Hepatocyte (in vitro differentiated cells): ENCODE data around the gene IL24. TPM values are rescaled to one million over a fixed set of nuclear protein-coding genes. Genes with fewer than 3 reads are reported as not detected.

Experiments used
- DNase-seq: peaks from one replicate; pipeline ENCODE4 v3.0.0-alpha.2; 2016; ENCODE audit warnings: low spot score
- H2AFZ ChIP-seq: fragments of 200-600 bp; sonication (generic); 2 replicates; pipeline ENCODE4 v1.6.0; 2016; ENCODE audit warnings: antibody characterized with exemption, mild to moderate bottlenecking
- H3K27ac ChIP-seq: fragments of 200-600 bp; sonication (generic); 2 replicates; pipeline ENCODE4 v1.5.1; 2016; ENCODE audit warnings: mild to moderate bottlenecking
- H3K27me3 ChIP-seq: fragments of 200-600 bp; sonication (generic); 2 replicates; pipeline ENCODE4 v1.6.1; 2016
- H3K36me3 ChIP-seq: fragments of 200-600 bp; sonication (generic); replicated peaks from 2 replicates; pipeline ENCODE4 v1.5.1; 2016; ENCODE audit warnings: low read depth; ENCODE audit not compliant: insufficient read depth
- H3K4me1 ChIP-seq: fragments of 200-600 bp; sonication (generic); 2 replicates; pipeline ENCODE4 v1.5.1; 2016; ENCODE audit warnings: mild to moderate bottlenecking, moderate library complexity; ENCODE audit not compliant: insufficient read depth
- H3K4me2 ChIP-seq: fragments of 200-600 bp; sonication (generic); 2 replicates; pipeline ENCODE4 v1.6.0; 2016
- H3K4me3 ChIP-seq: fragments of 200-600 bp; sonication (generic); 2 replicates; pipeline ENCODE4 v1.5.1; 2016; ENCODE audit warnings: mild to moderate bottlenecking
- H3K79me2 ChIP-seq: fragments of 200-600 bp; sonication (generic); 2 replicates; pipeline ENCODE4 v1.6.0; 2017; ENCODE audit warnings: mild to moderate bottlenecking
- H3K9me2 ChIP-seq: fragments of 200-600 bp; sonication (generic); replicated peaks from 2 replicates; pipeline ENCODE4 v1.6.0; 2017; ENCODE audit warnings: mild to moderate bottlenecking; ENCODE audit not compliant: insufficient read depth
- H3K9me3 ChIP-seq: fragments of 200-600 bp; sonication (generic); 2 replicates; pipeline ENCODE4 v1.5.1; 2016; ENCODE audit warnings: low read depth, mild to moderate bottlenecking
- H4K20me1 ChIP-seq: fragments of 200-600 bp; sonication (generic); 2 replicates; pipeline ENCODE4 v1.6.0; 2016; ENCODE audit warnings: mild to moderate bottlenecking; ENCODE audit not compliant: insufficient read depth, poor library complexity, severe bottlenecking
- EZH2 ChIP-seq: fragments of 200-600 bp; sonication (generic); IDR thresholded peaks from 2 replicates; pipeline ENCODE4 v1.6.1; 2016; ENCODE audit warnings: antibody characterized with exemption, mild to moderate bottlenecking, borderline replicate concordance
- EZH2phosphoT487 ChIP-seq: fragments of 200-600 bp; sonication (generic); IDR thresholded peaks from one replicate; pipeline ENCODE4 v1.6.1; 2018; ENCODE audit warnings: antibody characterized with exemption, mild to moderate bottlenecking, low read depth, moderate library complexity; ENCODE audit not compliant: unreplicated experiment, severe bottlenecking
- WGBS: methylation state at CpG from one replicate; pipeline ENCODE4 v1.1.6; 2016; ENCODE audit warnings: low lambda C conversion rate; ENCODE audit errors: missing lambda C conversion rate; 5-methylcytosine and 5-hydroxymethylcytosine counted together
- polyA plus RNA-seq: library from polyadenylated mRNA; unstranded; fragments of >200 nt; fragmentation: Nextera tagmentation; extraction: Ambion mirVana; gene quantifications from 2 replicates; pipeline ENCODE4 v1.2.1, GENCODE V29; 2016
- total RNA-seq: library from RNA; depleted of rRNA; stranded (reverse); fragments of >200 nt; gene quantifications from 2 replicates; pipeline ENCODE4 v1.2.3, GENCODE V29; 2014
- TF ChIP-seq, protein P1 (sequence below): fragments of 200-600 bp; sonication (generic); IDR thresholded peaks from 2 replicates; pipeline ENCODE4 v1.5.1; 2016; ENCODE audit warnings: antibody characterized with exemption, mild to moderate bottlenecking; ENCODE audit not compliant: poor library complexity

IL24 gene
- total and polyA plus RNA-seq, 2 experiments from 2014 or later = not detected

DNA sequence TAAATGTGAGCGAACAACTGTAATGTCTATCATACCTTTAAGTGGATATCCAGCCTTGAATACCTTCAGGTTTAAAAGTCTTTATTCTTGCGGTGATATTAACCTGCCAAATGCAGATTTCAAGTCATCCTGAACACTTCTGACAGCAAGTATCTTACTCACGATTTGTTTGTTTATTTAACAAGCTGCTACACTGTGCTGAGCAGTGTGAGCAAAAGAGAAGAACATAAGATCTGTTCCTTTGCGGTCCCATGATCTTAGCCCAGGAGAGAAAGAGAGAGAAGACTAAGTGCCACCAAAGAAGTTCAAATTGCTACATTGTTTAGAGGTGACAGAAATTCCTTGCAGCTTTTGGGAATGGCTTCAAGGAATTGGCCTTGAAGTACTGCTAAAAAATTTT lies 9.5 kb upstream of the IL24 start:
- H3K9me2 ChIP-seq = no peaks in the 10 kb centered on the region
- H3K79me2 ChIP-seq = no peaks in the 10 kb centered on the region
- TF ChIP-seq EZH2phosphoT487 (no peak), EZH2 (no peak)
- no peaks in the 10 kb centered on the region for H3K36me3 ChIP-seq
- no peaks in the 10 kb centered on the region for H4K20me1 ChIP-seq
- no peak overlapping the region for H2AFZ ChIP-seq
- no peak overlapping the region for H3K4me3 ChIP-seq
- peaks cover 3% of the 10 kb centered on the region for H3K4me1 ChIP-seq
- whole genome bisulfite sequencing = 68% methylated on average over 4 of the region's 4 CpGs
- H3K4me2 ChIP-seq = no peak overlapping the region
- no peaks in the 10 kb centered on the region for H3K9me3 ChIP-seq
- peaks cover 16% of the 10 kb centered on the region for H3K27me3 ChIP-seq
- no peak for DNase-seq
- no peak overlapping the region for H3K27ac ChIP-seq

DNA sequence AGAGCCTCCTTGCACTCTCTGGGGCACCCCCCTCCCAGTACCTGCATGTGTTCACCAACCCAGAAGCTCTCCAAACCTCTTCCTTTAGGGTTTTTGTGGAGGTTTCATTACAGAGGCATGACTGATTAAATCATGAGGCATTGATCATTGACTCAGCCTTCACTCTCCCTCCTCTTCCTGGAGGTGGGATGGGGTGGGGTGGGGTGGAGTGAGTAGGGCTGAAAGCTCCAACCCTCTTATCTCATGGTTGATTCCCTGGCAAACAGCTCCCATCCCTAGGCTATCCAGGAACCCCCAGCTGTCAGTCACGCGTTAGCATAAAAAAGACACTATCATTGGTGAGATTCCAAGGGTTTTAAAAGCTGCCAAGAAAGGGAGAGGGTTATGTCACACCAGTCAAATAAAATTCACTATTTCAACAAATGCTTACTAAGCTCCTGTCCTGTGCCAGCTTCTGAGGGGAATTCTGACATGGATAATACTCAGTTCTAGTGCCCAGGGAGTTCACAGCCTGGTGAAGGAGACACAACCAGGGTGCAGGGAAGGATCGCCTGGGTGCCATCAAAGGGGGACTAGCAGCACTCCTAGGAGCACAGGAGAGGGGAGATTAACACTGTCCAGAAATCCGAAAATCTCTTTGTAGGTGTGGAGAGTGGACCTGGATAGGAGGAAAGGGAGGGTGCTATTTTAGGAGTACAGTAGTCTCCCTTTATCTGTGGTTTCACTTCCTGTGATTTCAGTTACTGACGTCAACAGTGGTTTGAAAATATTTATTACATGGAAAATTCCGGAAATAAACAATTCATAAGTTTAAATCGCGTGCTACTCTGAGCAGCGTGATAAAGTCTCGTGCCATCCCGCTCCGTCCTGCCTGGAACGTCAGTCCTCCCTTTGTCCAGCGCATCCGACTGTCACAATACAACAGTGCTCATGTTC lies 6.8 kb upstream of the IL24 start:
- TF ChIP-seq, protein P1, sequence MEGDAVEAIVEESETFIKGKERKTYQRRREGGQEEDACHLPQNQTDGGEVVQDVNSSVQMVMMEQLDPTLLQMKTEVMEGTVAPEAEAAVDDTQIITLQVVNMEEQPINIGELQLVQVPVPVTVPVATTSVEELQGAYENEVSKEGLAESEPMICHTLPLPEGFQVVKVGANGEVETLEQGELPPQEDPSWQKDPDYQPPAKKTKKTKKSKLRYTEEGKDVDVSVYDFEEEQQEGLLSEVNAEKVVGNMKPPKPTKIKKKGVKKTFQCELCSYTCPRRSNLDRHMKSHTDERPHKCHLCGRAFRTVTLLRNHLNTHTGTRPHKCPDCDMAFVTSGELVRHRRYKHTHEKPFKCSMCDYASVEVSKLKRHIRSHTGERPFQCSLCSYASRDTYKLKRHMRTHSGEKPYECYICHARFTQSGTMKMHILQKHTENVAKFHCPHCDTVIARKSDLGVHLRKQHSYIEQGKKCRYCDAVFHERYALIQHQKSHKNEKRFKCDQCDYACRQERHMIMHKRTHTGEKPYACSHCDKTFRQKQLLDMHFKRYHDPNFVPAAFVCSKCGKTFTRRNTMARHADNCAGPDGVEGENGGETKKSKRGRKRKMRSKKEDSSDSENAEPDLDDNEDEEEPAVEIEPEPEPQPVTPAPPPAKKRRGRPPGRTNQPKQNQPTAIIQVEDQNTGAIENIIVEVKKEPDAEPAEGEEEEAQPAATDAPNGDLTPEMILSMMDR = no peak
- no peak for TF ChIP-seq EZH2
- TF ChIP-seq EZH2phosphoT487 = no peak
- H3K4me2 ChIP-seq = no peak overlapping the region
- 71% methylated on average over 15 of the region's 15 CpGs for WGBS
- no peak overlapping the region for H3K27ac ChIP-seq
- H3K36me3 ChIP-seq = no peaks in the 10 kb centered on the region
- H3K9me3 ChIP-seq = no peaks in the 10 kb centered on the region
- H3K9me2 ChIP-seq = no peaks in the 10 kb centered on the region
- peaks cover 20% of the 10 kb centered on the region for H3K27me3 ChIP-seq
- H3K4me3 ChIP-seq = no peak overlapping the region
- no peaks in the 10 kb centered on the region for H4K20me1 ChIP-seq
- H3K4me1 ChIP-seq = peaks cover 5% of the 10 kb centered on the region
- H2AFZ ChIP-seq = no peak overlapping the region
- H3K79me2 ChIP-seq = no peaks in the 10 kb centered on the region
- DNase-seq = no peak

GRCh38 chr1:206891412-206891811 lies 5.8 kb upstream of the IL24 start:
- H3K4me3 ChIP-seq = no peak overlapping the region
- no peak for DNase-seq
- WGBS = 85% methylated on average over 1 of the region's 1 CpG
- no peak overlapping the region for H2AFZ ChIP-seq
- H3K4me2 ChIP-seq = no peak overlapping the region
- no peaks in the 10 kb centered on the region for H3K79me2 ChIP-seq
- H3K27me3 ChIP-seq = peaks cover 20% of the 10 kb centered on the region
- TF ChIP-seq, protein P1 = no peak
- H3K27ac ChIP-seq = no peak overlapping the region
- no peaks in the 10 kb centered on the region for H4K20me1 ChIP-seq
- H3K9me2 ChIP-seq = no peaks in the 10 kb centered on the region
- H3K36me3 ChIP-seq = no peaks in the 10 kb centered on the region
- H3K4me1 ChIP-seq = peaks cover 8% of the 10 kb centered on the region
- H3K9me3 ChIP-seq = no peaks in the 10 kb centered on the region

DNA sequence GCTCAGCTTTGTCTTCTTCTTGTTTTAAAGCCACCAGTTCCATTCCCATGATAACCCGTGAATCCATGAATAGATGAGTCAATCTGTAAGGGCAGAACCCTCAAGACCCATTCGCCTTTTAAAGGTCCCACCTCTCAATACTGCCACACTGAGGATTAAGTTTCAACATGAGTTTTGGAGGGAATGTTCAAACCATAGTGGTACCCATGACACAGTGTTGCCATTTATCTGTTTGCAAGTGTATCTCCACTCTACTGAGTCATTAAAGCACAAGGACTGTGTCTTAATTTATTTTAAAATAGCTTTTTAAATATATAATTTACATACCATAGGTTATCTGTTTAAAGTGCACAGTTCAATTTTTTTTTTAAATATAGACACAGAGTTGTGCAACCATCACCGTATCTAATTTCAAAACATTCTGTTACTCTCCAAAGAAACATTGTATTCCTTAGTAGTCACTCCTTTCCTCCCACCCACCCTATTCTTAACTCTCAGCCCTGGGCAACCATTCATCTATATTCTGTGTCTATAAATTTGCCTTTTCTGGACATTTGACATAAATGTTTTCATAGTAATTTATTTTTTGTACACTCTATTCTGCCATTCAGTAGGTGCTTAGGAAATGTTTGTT lies 4.8 kb upstream of the IL24 start:
- Histone ChIP-seq H3K4me2 (no peak overlapping the region), H3K36me3 (no peaks in the 10 kb centered on the region), H2AFZ (no peak overlapping the region), H3K27me3 (peaks cover 14% of the 10 kb centered on the region), H3K4me1 (peaks cover 8% of the 10 kb centered on the region), H4K20me1 (no peaks in the 10 kb centered on the region), H3K9me3 (no peaks in the 10 kb centered on the region), H3K27ac (no peak overlapping the region), H3K9me2 (no peaks in the 10 kb centered on the region), H3K4me3 (no peak overlapping the region), H3K79me2 (no peaks in the 10 kb centered on the region)
- TF ChIP-seq EZH2phosphoT487 = no peak
- TF ChIP-seq, protein P1 = no peak
- no peak for TF ChIP-seq EZH2
- 91% methylated on average over 3 of the region's 3 CpGs for WGBS
- DNase-seq = no peak
